GM06990 (cell line): ENCODE results near the gene ZNF282.

ENCODE experiments used
- DNase-seq: peaks from one replicate; pipeline ENCODE4 v3.0.0-alpha.2; 2011; ENCODE audit not compliant: insufficient read length; ENCODE audit errors: extremely low read depth
- H3K27me3 ChIP-seq: replicated peaks from 2 replicates; pipeline ENCODE4 v1.6.0; 2011; ENCODE audit warnings: low read length; ENCODE audit not compliant: control insufficient read depth, insufficient read depth
- H3K36me3 ChIP-seq: 2 replicates; pipeline ENCODE4 v1.5.1; 2011; ENCODE audit warnings: low read length; ENCODE audit not compliant: control insufficient read depth, insufficient read depth
- H3K4me3 ChIP-seq: replicated peaks from 2 replicates; pipeline ENCODE4 v1.5.1; 2011; ENCODE audit warnings: low read depth, mild to moderate bottlenecking, control low read depth, low read length
- CTCF ChIP-seq: IDR thresholded peaks from 2 replicates; pipeline ENCODE4 v1.5.1; 2011; ENCODE audit warnings: low read length, control low read depth, mild to moderate bottlenecking, inconsistent platforms; ENCODE audit not compliant: insufficient read depth, poor library complexity, severe bottlenecking

The ZNF282 gene

GRCh38 chr7:149195180-149196150, at the start of gene ZNF282:
TSS of gene ZNF282 (plus strand) at chr7:149195546. CDS start at chr7:149195590, 44 bp downstream.
- Histone ChIP-seq H3K36me3 (peaks cover 10% of the 10 kb centered on the region), H3K4me3 (peak within 1 kb of the TSS; percentile 89), H3K27me3 (no peaks in the 10 kb centered on the region)
- peak; percentile 87 for DNase-seq
- peak; percentile 72 for TF ChIP-seq CTCF

- peak; percentile 90 for DNase-seq
- H3K27me3 ChIP-seq = no peaks in the 10 kb centered on the region
- peak; percentile 44 for TF ChIP-seq CTCF
- H3K36me3 ChIP-seq = no peaks in the 10 kb centered on the region
- H3K4me3 ChIP-seq = peak within 1 kb of the TSS; percentile 90
Observed at GRCh38 chr7:149147072-149147751, 48.1 kb upstream of the ZNF282 start, which contains the start of gene ZNF398. TSS of gene ZNF398 (plus strand) at chr7:149147453. CDS start at chr7:149147743, 290 bp downstream.

- Histone ChIP-seq H3K4me3 (peak overlapping the region; percentile 90), H3K36me3 (no peaks in the 10 kb centered on the region), H3K27me3 (no peaks in the 10 kb centered on the region)
- DNase-seq = peak; percentile 79
- no peak for TF ChIP-seq CTCF
Observed at GRCh38 chr7:149147752-149148653, 47.3 kb upstream of the ZNF282 start.

GRCh38 chr7:149150981-149151380, 44.4 kb upstream of the ZNF282 start:
- Histone ChIP-seq H3K36me3 (no peaks in the 10 kb centered on the region; the same call in none of the 2 replicates), H3K4me3 (no peak overlapping the region)

More at GRCh38 chr7:149150981-149151380, 44.4 kb upstream of the ZNF282 start:
- TF ChIP-seq CTCF = no peak
- no peaks in the 10 kb centered on the region for H3K27me3 ChIP-seq
- no peak for DNase-seq
